HL-60 (cell line): ENCODE measurements around the gene MACF1.

ENCODE experiments used
- GABPA ChIP-seq: IDR thresholded peaks from 2 replicates; pipeline ENCODE4 v1.6.1; 2012; ENCODE audit warnings: low read depth
- POLR2AphosphoS5 ChIP-seq: IDR thresholded peaks from 2 replicates; pipeline ENCODE4 v1.6.1; 2012; ENCODE audit warnings: low read depth
- TF ChIP-seq, protein P1 (sequence below): IDR thresholded peaks from one replicate; pipeline ENCODE4 v1.5.1; 2011; ENCODE audit warnings: low read length, control low read depth, inconsistent platforms; ENCODE audit not compliant: insufficient read depth
- TF ChIP-seq, protein P2 (sequence below): IDR thresholded peaks from 2 replicates; pipeline ENCODE4 v1.6.1; 2012; ENCODE audit warnings: low read depth; ENCODE audit not compliant: insufficient replicate concordance

DNA sequence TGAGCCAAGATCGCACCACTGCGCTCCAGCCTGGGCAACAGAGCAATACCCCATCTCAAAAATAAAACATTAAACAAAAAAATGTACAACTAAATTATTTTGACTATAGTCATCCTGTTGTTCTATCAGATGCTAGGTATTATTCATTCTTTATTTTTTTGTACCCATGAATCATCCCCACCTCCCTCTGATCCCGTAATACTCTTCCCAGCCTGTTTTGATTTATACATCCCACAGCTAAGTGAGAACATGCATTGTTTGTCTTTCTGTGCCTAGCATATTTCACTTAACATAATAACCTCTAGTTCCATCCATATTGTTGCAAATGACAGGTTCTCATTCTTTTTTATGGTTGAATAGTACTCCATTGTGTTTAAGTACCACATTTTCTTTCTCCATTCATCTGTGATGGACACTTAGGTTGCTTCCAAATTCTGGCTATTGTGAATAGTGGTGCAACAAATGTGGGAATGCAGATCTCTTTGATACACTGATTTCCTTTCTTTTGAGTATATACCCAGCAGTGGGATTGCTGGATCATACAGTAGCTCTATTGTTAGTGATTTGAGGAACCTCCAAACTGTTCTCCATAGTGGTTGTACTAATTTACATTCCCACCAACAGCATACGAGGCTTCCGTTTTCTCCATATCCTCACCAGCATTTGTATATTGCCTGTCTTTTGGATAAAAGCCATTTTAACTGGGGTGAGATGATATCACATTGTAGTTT lies 84.4 kb downstream of the MACF1 start:
- TF ChIP-seq POLR2AphosphoS5 (no peak), GABPA (no peak)
- TF ChIP-seq, protein P1, sequence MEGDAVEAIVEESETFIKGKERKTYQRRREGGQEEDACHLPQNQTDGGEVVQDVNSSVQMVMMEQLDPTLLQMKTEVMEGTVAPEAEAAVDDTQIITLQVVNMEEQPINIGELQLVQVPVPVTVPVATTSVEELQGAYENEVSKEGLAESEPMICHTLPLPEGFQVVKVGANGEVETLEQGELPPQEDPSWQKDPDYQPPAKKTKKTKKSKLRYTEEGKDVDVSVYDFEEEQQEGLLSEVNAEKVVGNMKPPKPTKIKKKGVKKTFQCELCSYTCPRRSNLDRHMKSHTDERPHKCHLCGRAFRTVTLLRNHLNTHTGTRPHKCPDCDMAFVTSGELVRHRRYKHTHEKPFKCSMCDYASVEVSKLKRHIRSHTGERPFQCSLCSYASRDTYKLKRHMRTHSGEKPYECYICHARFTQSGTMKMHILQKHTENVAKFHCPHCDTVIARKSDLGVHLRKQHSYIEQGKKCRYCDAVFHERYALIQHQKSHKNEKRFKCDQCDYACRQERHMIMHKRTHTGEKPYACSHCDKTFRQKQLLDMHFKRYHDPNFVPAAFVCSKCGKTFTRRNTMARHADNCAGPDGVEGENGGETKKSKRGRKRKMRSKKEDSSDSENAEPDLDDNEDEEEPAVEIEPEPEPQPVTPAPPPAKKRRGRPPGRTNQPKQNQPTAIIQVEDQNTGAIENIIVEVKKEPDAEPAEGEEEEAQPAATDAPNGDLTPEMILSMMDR = no peak
- TF ChIP-seq, protein P2, sequence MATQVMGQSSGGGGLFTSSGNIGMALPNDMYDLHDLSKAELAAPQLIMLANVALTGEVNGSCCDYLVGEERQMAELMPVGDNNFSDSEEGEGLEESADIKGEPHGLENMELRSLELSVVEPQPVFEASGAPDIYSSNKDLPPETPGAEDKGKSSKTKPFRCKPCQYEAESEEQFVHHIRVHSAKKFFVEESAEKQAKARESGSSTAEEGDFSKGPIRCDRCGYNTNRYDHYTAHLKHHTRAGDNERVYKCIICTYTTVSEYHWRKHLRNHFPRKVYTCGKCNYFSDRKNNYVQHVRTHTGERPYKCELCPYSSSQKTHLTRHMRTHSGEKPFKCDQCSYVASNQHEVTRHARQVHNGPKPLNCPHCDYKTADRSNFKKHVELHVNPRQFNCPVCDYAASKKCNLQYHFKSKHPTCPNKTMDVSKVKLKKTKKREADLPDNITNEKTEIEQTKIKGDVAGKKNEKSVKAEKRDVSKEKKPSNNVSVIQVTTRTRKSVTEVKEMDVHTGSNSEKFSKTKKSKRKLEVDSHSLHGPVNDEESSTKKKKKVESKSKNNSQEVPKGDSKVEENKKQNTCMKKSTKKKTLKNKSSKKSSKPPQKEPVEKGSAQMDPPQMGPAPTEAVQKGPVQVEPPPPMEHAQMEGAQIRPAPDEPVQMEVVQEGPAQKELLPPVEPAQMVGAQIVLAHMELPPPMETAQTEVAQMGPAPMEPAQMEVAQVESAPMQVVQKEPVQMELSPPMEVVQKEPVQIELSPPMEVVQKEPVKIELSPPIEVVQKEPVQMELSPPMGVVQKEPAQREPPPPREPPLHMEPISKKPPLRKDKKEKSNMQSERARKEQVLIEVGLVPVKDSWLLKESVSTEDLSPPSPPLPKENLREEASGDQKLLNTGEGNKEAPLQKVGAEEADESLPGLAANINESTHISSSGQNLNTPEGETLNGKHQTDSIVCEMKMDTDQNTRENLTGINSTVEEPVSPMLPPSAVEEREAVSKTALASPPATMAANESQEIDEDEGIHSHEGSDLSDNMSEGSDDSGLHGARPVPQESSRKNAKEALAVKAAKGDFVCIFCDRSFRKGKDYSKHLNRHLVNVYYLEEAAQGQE = no peak
